Endothelial cell of umbilical vein (primary cell): ENCODE results near the gene CDC42EP5. TPM values are rescaled to one million over a fixed set of nuclear protein-coding genes. Genes with fewer than 3 reads are reported as not detected.

Source experiments
- BruUV-seq: library from RNA; stranded (reverse); fragments of 400-500 nt; replicated peaks from 2 replicates; lab custom pipeline; 2021; lab: Mats Ljungman, UMichigan
- CTCF ChIA-PET: fragments of 300-600, 350-600 bp; sonication (Branson Sonifier 250); formaldehyde crosslinking; loops from one replicate; lab custom pipeline; 2021; ENCODE audit warnings: antibody characterized with exemption, inconsistent platforms; lab: Charles Lee
- POLR2A ChIA-PET: fragments of 300-600, 350-600 bp; sonication (Branson Sonifier 250); formaldehyde crosslinking; loops from one replicate; lab custom pipeline; 2021; ENCODE audit warnings: antibody characterized with exemption, inconsistent platforms; lab: Charles Lee
- DNase-seq: peaks from one replicate; pipeline ENCODE4 v3.0.0-alpha.2; 2011; ENCODE audit warnings: low read depth, low spot score
- FAIRE-seq: peaks from 2 replicates; lab custom pipeline; 2011; peaks lifted over from hg19 to GRCh38; lab: Jason Lieb, UNC
- H2AFZ ChIP-seq: 2 replicates; pipeline ENCODE4 v1.6.0; 2012; ENCODE audit warnings: low read depth, low read length, control low read depth, inconsistent platforms
- H3K27ac ChIP-seq: 2 replicates; pipeline ENCODE4 v1.5.1; 2011; ENCODE audit warnings: low read depth, mild to moderate bottlenecking, control low read depth, low read length, moderate library complexity; ENCODE audit not compliant: insufficient read depth
- H3K27me3 ChIP-seq, 2 experiments: 2 replicates each; pipeline versions ENCODE4 v1.6.0 to v1.6.1; 2011; ENCODE audit warnings: low read length in 2 of 2, mixed read lengths in 1 of 2; ENCODE audit not compliant: control insufficient read depth in 2 of 2, insufficient read depth in 2 of 2
- H3K36me3 ChIP-seq, 2 experiments: 2 replicates in 1 of 2; 3 replicates in 1 of 2; pipeline ENCODE4 v1.5.1; 2011; ENCODE audit warnings: low read length in 2 of 2, mild to moderate bottlenecking in 1 of 2, moderate library complexity in 1 of 2; ENCODE audit not compliant: control insufficient read depth in 2 of 2, insufficient read depth in 2 of 2; ENCODE audit errors: extremely low read depth in 1 of 2
- H3K4me1 ChIP-seq: 3 replicates; pipeline ENCODE4 v1.5.1; 2011; ENCODE audit warnings: mild to moderate bottlenecking, low read length; ENCODE audit not compliant: control insufficient read depth, insufficient read depth; ENCODE audit errors: extremely low read depth
- H3K4me2 ChIP-seq: 2 replicates; pipeline ENCODE4 v1.6.1; 2011; ENCODE audit warnings: low read length, control low read depth, mixed read lengths; ENCODE audit not compliant: insufficient read depth
- H3K4me3 ChIP-seq, 3 experiments: fragments of 200-600 bp in 1 of 3; sonication (generic), shearing (Covaris generic) in 1 of 3; replicated peaks in 1 of 3; 2 replicates each; pipeline ENCODE4 v1.5.1; 2011 to 2016; ENCODE audit warnings: control low read depth in 3 of 3, low read length in 3 of 3, mild to moderate bottlenecking in 2 of 3, inconsistent platforms in 1 of 3, low read depth in 1 of 3, moderate library complexity in 1 of 3; ENCODE audit not compliant: insufficient read depth in 1 of 3
- H3K79me2 ChIP-seq: 2 replicates; pipeline ENCODE4 v1.6.0; 2012; ENCODE audit warnings: low read length, inconsistent platforms; ENCODE audit not compliant: control insufficient read depth, insufficient read depth
- H3K9ac ChIP-seq: replicated peaks from 2 replicates; pipeline ENCODE3; 2011; ENCODE audit warnings: low read length, control low read depth; ENCODE audit not compliant: insufficient read depth; ENCODE audit errors: extremely low read depth
- H3K9me1 ChIP-seq: replicated peaks from 3 replicates; pipeline ENCODE4 v1.6.0; 2011; ENCODE audit warnings: mild to moderate bottlenecking, low read length; ENCODE audit not compliant: control insufficient read depth, insufficient read depth; ENCODE audit errors: extremely low read depth
- H3K9me3 ChIP-seq: replicated peaks from 2 replicates; pipeline ENCODE4 v1.5.1; 2012; ENCODE audit warnings: low read length, inconsistent platforms; ENCODE audit not compliant: control insufficient read depth, insufficient read depth
- H4K20me1 ChIP-seq: replicated peaks from 2 replicates; pipeline ENCODE3; 2011; ENCODE audit warnings: mild to moderate bottlenecking, low read length; ENCODE audit not compliant: control insufficient read depth, insufficient read depth; ENCODE audit errors: extremely low read depth
- EZH2 ChIP-seq: IDR thresholded peaks from 2 replicates; pipeline ENCODE4 v1.6.1; 2012; ENCODE audit warnings: borderline replicate concordance, low read depth, mild to moderate bottlenecking, moderate library complexity, low read length, inconsistent platforms; ENCODE audit not compliant: severe bottlenecking
- FOS ChIP-seq: IDR thresholded peaks from 2 replicates; pipeline ENCODE4 v1.6.1; 2011; ENCODE audit warnings: mild to moderate bottlenecking, low read length, moderate library complexity, borderline replicate concordance; ENCODE audit not compliant: insufficient read depth
- GATA2 ChIP-seq: IDR thresholded peaks from 2 replicates; pipeline ENCODE4 v1.7.0; 2011; ENCODE audit warnings: low read depth, mild to moderate bottlenecking, moderate library complexity, mixed read lengths, low read length; ENCODE audit not compliant: insufficient read length, insufficient read depth
- JUN ChIP-seq: IDR thresholded peaks from 2 replicates; pipeline ENCODE4 v1.6.1; 2011; ENCODE audit warnings: borderline replicate concordance, low read depth; ENCODE audit not compliant: insufficient read length, insufficient read depth
- MYC ChIP-seq: IDR thresholded peaks from one replicate; pipeline ENCODE4 v1.6.1; 2011; ENCODE audit warnings: mild to moderate bottlenecking, low read depth, low read length
- POLR2A ChIP-seq: IDR thresholded peaks from 2 replicates; pipeline ENCODE4 v1.6.1; 2012; ENCODE audit warnings: low read depth, mild to moderate bottlenecking, control low read depth, low read length
- POLR2AphosphoS5 ChIP-seq: IDR thresholded peaks from 2 replicates; pipeline ENCODE4 v1.6.1; 2012; ENCODE audit warnings: low read depth, mild to moderate bottlenecking, control low read depth, low read length, moderate library complexity; ENCODE audit not compliant: insufficient read depth
- dilution Hi-C: fragments of 300-500 bp; cut with MboI; formaldehyde crosslinking; loops from one replicate; pipeline ENCODE4 v1.15.0; 2019; ENCODE audit warnings: low sequenced_read_pairs; ENCODE audit not compliant: extremely low pct_ligation_motif_present
- intact Hi-C: fragments of 100-400 bp; cut with micrococcal nuclease; formaldehyde crosslinking; loops from one replicate; pipeline ENCODE4 v1.10.0; 2022
- polyA plus RNA-seq, 4 experiments: library from polyadenylated mRNA; depleted of rRNA in 3 of 4; stranded (reverse) in 3 of 4; unstranded in 1 of 4; fragments of >200 nt; gene quantifications; 2 replicates each; pipeline versions ENCODE4 v1.2.1 to v1.2.3, GENCODE V29; 2011 to 2012; ENCODE audit warnings: missing spikeins in 1 of 4
- total RNA-seq: library from RNA; stranded (reverse); gene quantifications from 2 replicates; pipeline ENCODE4 v1.2.3, GENCODE V29; 2021
- TF ChIP-seq, protein P1 (sequence below), 2 donors: IDR thresholded peaks; 1 replicate in 1 of 2; 2 replicates in 1 of 2; pipeline ENCODE4 v1.5.1; 2011; ENCODE audit warnings: low read length in 2 of 2, mild to moderate bottlenecking in 2 of 2, moderate library complexity in 2 of 2, control low read depth in 1 of 2, inconsistent platforms in 1 of 2, low read depth in 1 of 2; ENCODE audit not compliant: insufficient read depth in 1 of 2; ENCODE audit errors: extremely low read depth in 1 of 2
- TF ChIP-seq, protein P2 (sequence below): IDR thresholded peaks from 2 replicates; pipeline ENCODE4 v1.6.1; 2011; ENCODE audit not compliant: insufficient read depth, insufficient read length

CDC42EP5 gene
- total and polyA plus RNA-seq, 2 donors (not counting 3 experiments of a cell fraction or from before 2014, with no cell fraction given) = 37.3 to 85.5 TPM

GRCh38 chr19:54432144-54432738 lies 40.9 kb downstream of the CDC42EP5 start:
- H3K36me3 ChIP-seq = no peaks in the 10 kb centered on the region
- CTCF ChIA-PET = interaction anchor here (1.0 kb wide), 1 partner anchor 8 kb away, joined by 3 read pairs; no protein-coding TSS in a partner anchor
- no peak overlapping the region for H3K27ac ChIP-seq
- no peaks in the 10 kb centered on the region for H3K9me3 ChIP-seq
- FAIRE-seq = no peak
- no peak overlapping the region for H3K9ac ChIP-seq
- H4K20me1 ChIP-seq = no peaks in the 10 kb centered on the region
- TF ChIP-seq EZH2 (no peak), GATA2 (no peak), POLR2AphosphoS5 (no peak), POLR2A (no peak), JUN (no peak), FOS (no peak), MYC (no peak)
- TF ChIP-seq, protein P1, sequence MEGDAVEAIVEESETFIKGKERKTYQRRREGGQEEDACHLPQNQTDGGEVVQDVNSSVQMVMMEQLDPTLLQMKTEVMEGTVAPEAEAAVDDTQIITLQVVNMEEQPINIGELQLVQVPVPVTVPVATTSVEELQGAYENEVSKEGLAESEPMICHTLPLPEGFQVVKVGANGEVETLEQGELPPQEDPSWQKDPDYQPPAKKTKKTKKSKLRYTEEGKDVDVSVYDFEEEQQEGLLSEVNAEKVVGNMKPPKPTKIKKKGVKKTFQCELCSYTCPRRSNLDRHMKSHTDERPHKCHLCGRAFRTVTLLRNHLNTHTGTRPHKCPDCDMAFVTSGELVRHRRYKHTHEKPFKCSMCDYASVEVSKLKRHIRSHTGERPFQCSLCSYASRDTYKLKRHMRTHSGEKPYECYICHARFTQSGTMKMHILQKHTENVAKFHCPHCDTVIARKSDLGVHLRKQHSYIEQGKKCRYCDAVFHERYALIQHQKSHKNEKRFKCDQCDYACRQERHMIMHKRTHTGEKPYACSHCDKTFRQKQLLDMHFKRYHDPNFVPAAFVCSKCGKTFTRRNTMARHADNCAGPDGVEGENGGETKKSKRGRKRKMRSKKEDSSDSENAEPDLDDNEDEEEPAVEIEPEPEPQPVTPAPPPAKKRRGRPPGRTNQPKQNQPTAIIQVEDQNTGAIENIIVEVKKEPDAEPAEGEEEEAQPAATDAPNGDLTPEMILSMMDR (IDR thresholded peaks at IDR 0.05; ENCODE audit: extremely low read depth in 1 of 2, insufficient read depth in 1 of 2, low read depth in 1 of 2, low read length in 2 of 2) = no peak
- TF ChIP-seq, protein P2, sequence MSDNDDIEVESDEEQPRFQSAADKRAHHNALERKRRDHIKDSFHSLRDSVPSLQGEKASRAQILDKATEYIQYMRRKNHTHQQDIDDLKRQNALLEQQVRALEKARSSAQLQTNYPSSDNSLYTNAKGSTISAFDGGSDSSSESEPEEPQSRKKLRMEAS = no peak
- no peaks in the 10 kb centered on the region for H3K79me2 ChIP-seq
- POLR2A ChIA-PET = no interaction called here
- no peaks in the 10 kb centered on the region for H3K4me1 ChIP-seq
- intact Hi-C loops = no loop called here
- no peaks in the 10 kb centered on the region for H3K9me1 ChIP-seq
- dilution Hi-C loops = no loop called here
- no peak for DNase-seq
- H3K4me2 ChIP-seq = no peak overlapping the region
- H3K27me3 ChIP-seq = peaks cover 0 to 2% of the 10 kb centered on the region in 2 experiments
- H2AFZ ChIP-seq = no peak overlapping the region
- BruUV-seq = no TSS peak
- no peak overlapping the region for H3K4me3 ChIP-seq
